GM18520 (cell line): ENCODE measurements around the gene FADS1.

ENCODE experiments used
- ATAC-seq: cut with Tn5 transposase; IDR thresholded peaks from one replicate; pipeline ENCODE4 v1.9.1; 2021; ENCODE audit not compliant: unreplicated experiment

The FADS1 gene

GRCh38 chr11:61846362-61847020 lies 29.7 kb upstream of the FADS1 start:
- no peak for ATAC-seq

- ATAC-seq: no peak
These were observed 28.2 kb upstream of the FADS1 start for GRCh38 chr11:61844909-61845565.

- ATAC-seq: no peak
These were observed 25.7 kb upstream of the FADS1 start for GRCh38 chr11:61842528-61842820.

GRCh38 chr11:61841636-61842527 lies 25.1 kb upstream of the FADS1 start:
- ATAC-seq: no peak

GRCh38 chr11:61840371-61840770 lies 23.6 kb upstream of the FADS1 start:
- no peak for ATAC-seq

- ATAC-seq: no peak
These were observed 22.9 kb upstream of the FADS1 start for GRCh38 chr11:61839742-61840141.

GRCh38 chr11:61838921-61839320 lies 22.1 kb upstream of the FADS1 start:
- no peak for ATAC-seq

GRCh38 chr11:61838501-61838900 lies 21.7 kb upstream of the FADS1 start:
- no peak for ATAC-seq

- ATAC-seq: no peak
These were observed 20.7 kb upstream of the FADS1 start for GRCh38 chr11:61837411-61838005.

GRCh38 chr11:61836193-61836592 lies 19.4 kb upstream of the FADS1 start:
- ATAC-seq: no peak

GRCh38 chr11:61834278-61835048 lies 17.7 kb upstream of the FADS1 start:
- ATAC-seq: peak; percentile 78

- ATAC-seq: no peak
These were observed 17.1 kb upstream of the FADS1 start for GRCh38 chr11:61833926-61834277.

GRCh38 chr11:61833471-61833870 lies 16.7 kb upstream of the FADS1 start:
- ATAC-seq: no peak

- no peak for ATAC-seq
These were observed 16.0 kb upstream of the FADS1 start for GRCh38 chr11:61832754-61833153.

- ATAC-seq: no peak
These were observed 15.4 kb upstream of the FADS1 start for GRCh38 chr11:61832207-61832606.

GRCh38 chr11:61830237-61831105 lies 13.7 kb upstream of the FADS1 start:
- no peak for ATAC-seq

- ATAC-seq: no peak
These were observed 13.0 kb upstream of the FADS1 start for GRCh38 chr11:61829806-61830205.

- no peak for ATAC-seq
These were observed 12.0 kb upstream of the FADS1 start for GRCh38 chr11:61828629-61829407.

GRCh38 chr11:61828379-61828628 lies 11.5 kb upstream of the FADS1 start:
- ATAC-seq: no peak
